ENCODE data around the gene PDE6D.

GRCh38 chr2:231685349-231686191, 95.5 kb downstream of the PDE6D start:
- peak; percentile 54 for TF ChIP-seq CTCF (tag by site-specific recombination; IDR thresholded peaks at IDR 0.05)
- no peak for TF ChIP-seq SALL2 (tag by site-specific recombination; IDR thresholded peaks at IDR 0.05; ENCODE audit: borderline replicate concordance)
- no peak for TF ChIP-seq ZBTB7A (tag by site-specific recombination; IDR thresholded peaks at IDR 0.05; ENCODE audit: low read depth)
- no peak for TF ChIP-seq HOXA7 (CRISPR knock-in tag; IDR thresholded peaks at IDR 0.05; ENCODE audit: borderline replicate concordance)
- TF ChIP-seq ZNF280C (tag by site-specific recombination; IDR thresholded peaks at IDR 0.05), result no peak
- TF ChIP-seq ZNF140 (tag by site-specific recombination; IDR thresholded peaks at IDR 0.05), result no peak
- TF ChIP-seq ZBTB48 (tag by site-specific recombination; IDR thresholded peaks at IDR 0.05), result no peak

Data from HEK293 (cell line).